Effector CD8-positive, alpha-beta T cell (primary cell): Measurements from ENCODE around the gene LCP1.
A peak's percentile ranks its signal among the peaks of the same experiment; 100 is the strongest.
"Not testable (repeated sequence)": the region's sequence is repeated elsewhere in the genome, so short reads cannot be mapped to it uniquely, and the experiment has no call there.

ENCODE experiments used
- DNase-seq: peaks from one replicate; lab custom pipeline; 2025; lab: John Stamatoyannopoulos, UW
- total RNA-seq, 4 experiments: gene quantifications; one replicate each; lab custom pipeline; 2026; lab: John Stamatoyannopoulos, UW

Gene LCP1
- 938 to 1,642 (median 1,459) reads per million in 4 experiments for total RNA-seq

DNA sequence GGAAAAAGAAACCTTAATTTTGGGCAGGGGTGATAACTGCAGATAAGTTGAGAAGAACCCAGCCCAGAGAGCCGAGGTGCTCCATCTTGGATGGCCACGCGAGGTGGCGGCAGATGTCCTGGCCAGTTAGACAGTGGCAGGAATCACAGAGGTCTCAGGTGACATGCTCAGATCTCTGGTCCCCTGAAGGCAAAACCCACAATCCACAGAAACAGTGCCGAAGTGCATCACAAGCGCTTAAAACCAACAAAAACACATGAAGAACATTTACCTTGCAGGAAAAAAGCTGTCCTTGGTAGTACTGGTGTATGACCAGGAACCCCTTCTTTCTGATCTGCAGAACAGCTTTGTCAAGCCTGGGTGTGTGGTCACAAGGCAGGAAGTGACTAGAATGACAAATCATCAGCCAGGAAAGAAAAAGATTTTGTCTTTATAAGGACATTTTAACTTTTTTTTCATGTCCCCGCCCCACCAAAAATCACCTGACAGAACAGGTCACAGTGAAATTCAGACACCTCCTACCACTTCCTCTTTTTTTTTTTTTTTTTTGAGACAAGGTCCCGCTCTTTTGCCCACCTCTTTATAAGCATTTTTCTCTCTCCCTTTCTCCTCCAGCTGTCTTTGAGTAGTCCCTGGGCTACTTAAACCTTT lies at the start of gene LCP1:
Gene LCP1, minus strand, starts transcription at position 338 of the 651 bp plus-strand sequence. CDS start 22,515 bp downstream, outside the sequence.
- DNase-seq: peak; percentile 68

DNA sequence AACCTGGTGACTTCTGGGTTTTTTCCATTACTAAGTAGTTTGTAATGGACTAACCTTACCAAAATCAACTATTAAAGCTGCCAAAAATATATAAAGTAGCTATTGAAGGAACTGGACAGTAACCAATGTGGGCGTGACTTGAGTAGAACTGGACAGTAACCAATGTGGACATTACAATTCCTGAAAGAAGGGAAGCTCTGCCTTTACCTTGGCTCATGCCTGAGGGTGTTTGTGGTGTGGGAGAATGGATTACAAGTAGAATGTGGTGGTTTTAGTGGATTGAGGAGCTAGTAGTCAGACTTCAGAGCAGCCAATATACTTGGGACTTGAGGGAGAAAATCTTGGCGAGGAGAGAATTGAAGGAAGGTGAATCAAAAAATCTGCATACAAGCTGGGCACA lies 47.3 kb upstream of the LCP1 start:
- no peak for DNase-seq

DNA sequence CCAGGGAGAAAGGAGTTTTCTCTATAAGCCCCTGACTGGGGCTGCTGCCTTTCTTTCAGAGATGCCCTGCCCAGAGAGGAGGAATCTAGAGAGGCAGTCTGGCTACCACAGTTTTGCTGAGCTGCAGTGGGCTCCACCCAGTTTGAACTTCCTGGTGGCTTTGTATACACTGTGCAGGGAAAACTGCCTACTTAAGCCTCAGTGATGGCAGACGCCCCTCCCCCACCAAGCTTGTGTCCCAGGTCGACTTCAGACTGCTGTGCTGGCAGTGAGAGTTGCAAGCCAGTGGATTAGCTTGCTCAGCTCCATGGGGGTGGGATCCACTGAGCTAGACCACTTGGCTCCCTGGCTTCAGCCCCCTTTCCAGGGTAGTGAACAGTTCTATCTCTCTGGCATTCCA lies 38.3 kb upstream of the LCP1 start:
- DNase-seq: not testable (repeated sequence)

- not testable (repeated sequence) for DNase-seq
Observed at GRCh38 chr13:46214741-46215140, 32.8 kb upstream of the LCP1 start.

GRCh38 chr13:46213242-46213641 lies 31.3 kb upstream of the LCP1 start:
- DNase-seq: no peak

DNA sequence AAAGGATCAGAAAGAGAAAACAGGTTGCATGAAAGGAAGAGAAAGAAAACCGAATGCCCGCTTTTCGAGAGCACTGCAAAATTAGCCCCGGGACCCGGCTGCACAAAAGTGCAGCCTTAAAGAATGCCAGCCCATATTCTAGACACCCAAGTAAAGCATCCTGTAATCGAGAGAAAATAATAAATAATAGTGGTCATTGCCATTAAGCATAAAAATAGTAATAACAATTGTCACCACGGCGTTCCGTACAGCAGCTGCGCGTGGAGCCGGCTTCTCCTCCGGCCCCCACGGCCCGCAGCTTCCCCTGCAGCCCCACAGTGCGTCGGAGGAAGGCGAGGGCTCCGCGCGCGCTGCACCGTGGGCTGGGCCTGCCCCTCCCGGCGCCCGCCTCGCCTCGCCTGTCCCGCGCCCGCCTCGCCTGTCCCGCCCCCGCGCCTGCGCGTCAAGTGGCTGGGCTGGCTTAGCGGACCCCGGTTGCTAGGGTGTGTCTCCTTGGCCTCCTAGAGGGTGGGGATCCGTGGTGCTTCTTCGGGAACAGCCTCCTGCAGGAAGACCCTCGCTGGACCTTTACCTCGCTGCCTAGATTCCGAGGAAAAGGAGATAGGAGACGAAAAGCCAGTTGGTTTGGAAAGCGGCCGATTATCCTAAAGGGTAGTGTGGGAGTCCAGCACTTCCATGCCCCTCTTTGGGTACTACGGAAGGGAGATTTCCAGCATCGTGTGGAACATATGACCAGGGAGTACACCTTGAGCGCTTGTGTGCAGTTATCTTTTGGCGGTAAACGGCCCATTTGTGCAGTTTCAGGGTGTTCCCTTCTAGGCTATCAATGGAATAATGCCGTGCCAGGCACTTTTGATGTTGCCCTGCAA lies 29.7 kb upstream of the LCP1 start, which contains the start of gene LRRC63:
Gene LRRC63, plus strand, starts transcription at position 446 of the 869 bp plus-strand sequence. CDS start 1,107 bp downstream, outside the sequence.
- peak; percentile 72 for DNase-seq

DNA sequence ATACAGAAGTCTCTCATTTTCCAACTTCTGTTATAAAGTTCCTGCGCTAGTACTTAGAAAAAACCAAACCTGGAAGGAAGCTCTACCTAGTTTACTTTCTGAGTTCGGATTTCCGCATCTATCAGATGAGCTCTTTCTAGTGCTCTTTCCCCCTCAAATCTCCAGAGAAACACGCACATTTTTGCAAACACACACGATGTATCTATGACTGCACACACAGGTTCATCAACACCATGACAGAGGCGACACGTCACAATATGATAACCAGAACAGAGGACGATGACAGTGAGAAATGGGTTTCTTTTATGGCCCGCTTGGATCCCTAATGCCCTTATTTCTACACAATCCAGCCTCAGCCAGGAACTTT lies 29.1 kb upstream of the LCP1 start:
- peak; percentile 2 for DNase-seq

GRCh38 chr13:46210362-46211083 lies 28.5 kb upstream of the LCP1 start:
- no peak for DNase-seq

DNA sequence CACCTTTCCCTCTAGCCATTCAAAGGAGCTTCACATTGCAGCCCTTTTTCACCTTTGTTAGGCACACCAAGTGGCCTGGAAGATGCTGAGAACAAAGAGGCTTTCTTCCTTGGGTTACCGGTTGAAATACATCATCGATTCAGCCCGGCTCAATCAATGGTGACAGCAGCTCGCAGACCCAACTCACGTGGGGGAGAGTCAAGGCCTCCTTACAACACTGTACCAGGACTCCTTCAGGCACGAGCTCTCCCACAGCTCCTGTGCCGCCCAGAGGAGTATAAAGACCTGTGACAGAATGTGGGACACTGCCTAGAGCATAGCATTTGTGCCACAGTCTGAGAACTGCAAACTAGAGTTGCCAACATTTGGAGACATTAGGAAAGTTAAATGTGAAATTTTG lies 25.9 kb upstream of the LCP1 start:
- no peak for DNase-seq

GRCh38 chr13:46206143-46206542 lies 24.2 kb upstream of the LCP1 start:
- DNase-seq: no peak

DNA sequence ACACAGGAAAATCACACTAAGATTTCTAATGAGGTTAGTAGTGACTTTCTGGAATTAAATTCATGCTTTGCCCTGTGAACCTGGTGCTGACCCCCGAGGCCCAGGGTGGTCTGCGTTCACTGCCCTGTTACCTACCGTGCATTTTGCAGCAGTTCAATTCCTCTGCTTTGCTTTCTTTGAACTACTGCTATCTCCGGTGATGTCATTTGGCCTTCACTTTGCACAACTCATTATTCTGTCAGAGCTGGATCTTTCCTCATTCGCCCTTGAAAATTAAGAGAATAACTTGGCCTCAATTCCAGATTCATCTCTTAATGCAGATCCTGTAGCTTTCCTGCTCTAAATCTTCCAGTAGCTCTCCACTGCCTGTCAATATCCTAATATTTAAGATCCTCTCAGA lies 21.0 kb upstream of the LCP1 start:
- no peak for DNase-seq

- no peak for DNase-seq
Observed at GRCh38 chr13:46202188-46202795, 20.3 kb upstream of the LCP1 start.

- DNase-seq: no peak
Observed at GRCh38 chr13:46198696-46199193, 16.8 kb upstream of the LCP1 start.

- DNase-seq: no peak
Observed at GRCh38 chr13:46197299-46198048, 15.5 kb upstream of the LCP1 start.

- DNase-seq: no peak
Observed at GRCh38 chr13:46195016-46195415, 13.0 kb upstream of the LCP1 start.

- no peak for DNase-seq
Observed at GRCh38 chr13:46192412-46192811, 10.4 kb upstream of the LCP1 start.

- no peak for DNase-seq
Observed at GRCh38 chr13:46185634-46186033, 3.7 kb upstream of the LCP1 start.

DNA sequence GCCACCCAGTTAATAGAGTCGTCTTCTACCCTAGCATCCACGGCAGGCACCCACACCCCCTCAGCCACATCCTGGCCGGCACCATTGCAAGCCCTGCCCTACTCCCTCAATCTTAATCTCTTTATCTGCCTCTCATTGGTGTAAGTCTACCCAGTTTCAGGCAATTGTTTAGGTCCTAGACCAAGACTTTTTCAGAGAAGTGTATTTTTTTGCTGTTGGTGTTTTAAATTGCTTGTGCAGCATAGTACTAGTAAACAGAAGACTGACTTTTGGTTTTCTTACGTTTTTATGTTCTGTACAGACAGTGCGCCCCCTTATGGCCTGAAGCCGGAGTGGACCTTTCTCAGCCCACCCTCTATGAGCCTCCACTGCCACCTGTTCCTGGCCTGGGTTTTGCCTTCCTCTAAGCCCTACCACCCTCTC lies 2.3 kb upstream of the LCP1 start:
- DNase-seq: peak; percentile 53

GRCh38 chr13:46183018-46183946 lies 1.3 kb upstream of the LCP1 start:
- DNase-seq: no peak

DNA sequence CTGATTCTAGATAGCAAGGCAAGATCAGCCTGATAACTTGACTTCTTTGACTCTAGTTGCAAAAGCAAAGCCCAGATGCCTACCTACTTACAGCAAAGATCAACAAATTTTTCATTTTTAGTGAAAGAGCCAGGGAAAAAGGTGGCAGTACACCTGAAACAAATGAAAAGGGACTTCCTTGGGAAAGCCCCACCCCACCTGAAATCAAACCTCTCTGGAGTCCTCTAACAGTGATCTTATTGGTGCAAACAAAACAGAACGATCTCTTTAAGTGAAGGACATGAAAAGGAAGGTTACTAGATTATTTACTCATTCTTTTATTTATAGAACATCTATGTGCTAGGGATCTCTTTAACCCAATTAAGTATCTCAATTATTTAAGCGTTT lies 507 bp upstream of the LCP1 start:
- DNase-seq: no peak
